NB4 (cell line): ENCODE data around the gene PET100.

Experiments
- CTCF ChIP-seq: IDR thresholded peaks from one replicate; pipeline ENCODE4 v1.5.1; 2012; ENCODE audit warnings: low read depth, low read length
- POLR2A ChIP-seq: IDR thresholded peaks from 2 replicates; pipeline ENCODE4 v1.6.1; 2011; ENCODE audit warnings: mild to moderate bottlenecking; ENCODE audit not compliant: insufficient read length; ENCODE audit errors: extremely low read depth

- no peak for TF ChIP-seq CTCF
- TF ChIP-seq POLR2A: no peak
These were observed 31.9 kb upstream of the PET100 start for GRCh38 chr19:7597689-7598088.
